ENCODE data around the gene MT1X.
A peak's percentile ranks its signal among the peaks of the same experiment; 100 is the strongest.
"Not testable (repeated sequence)": the region's sequence is repeated elsewhere in the genome, so short reads cannot be mapped to it uniquely, and the experiment has no call there.

Gene MT1X

GRCh38 chr16:56715126-56715525 lies 32.9 kb downstream of the MT1X start:
- DNase-seq: no peak

DNA sequence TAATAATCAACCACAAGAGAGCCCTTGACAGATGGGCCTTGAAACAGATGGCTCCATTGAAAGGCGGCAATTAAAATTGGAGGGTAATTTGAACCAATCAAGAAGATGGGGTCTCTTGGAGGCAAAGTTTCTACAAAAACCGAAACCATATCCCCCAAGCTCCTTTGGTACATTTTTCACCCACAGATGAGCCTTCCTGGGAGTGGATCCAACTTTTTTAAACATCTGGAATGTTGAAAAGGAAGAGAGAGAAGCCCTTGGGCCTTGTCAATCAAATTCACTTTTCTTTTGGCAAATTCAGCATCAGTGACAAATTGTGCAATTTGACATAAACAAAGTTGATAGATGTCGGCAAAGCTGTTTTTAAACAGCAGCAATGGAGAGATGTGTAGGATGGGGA lies 34.5 kb downstream of the MT1X start:
- DNase-seq: no peak

DNA sequence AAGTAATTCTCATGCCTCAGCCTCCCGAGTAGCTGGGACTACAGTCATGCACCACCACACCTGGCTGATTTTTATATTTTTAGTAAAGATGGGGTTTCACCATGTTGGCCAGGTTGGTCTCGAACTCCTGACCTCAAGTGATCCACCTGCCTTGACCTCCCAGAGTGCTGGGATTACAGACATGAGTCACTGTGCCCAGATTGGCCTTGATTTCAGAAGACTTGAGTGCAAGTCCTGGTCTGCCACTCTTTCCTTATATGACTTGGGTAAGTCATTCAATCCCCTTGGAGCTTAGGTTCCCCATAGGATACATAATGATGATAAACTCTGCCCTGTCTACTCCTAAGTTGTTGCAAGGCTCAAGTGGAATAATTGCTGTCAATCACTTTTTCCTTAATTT lies 35.3 kb downstream of the MT1X start:
- DNase-seq: not testable (repeated sequence)

DNA sequence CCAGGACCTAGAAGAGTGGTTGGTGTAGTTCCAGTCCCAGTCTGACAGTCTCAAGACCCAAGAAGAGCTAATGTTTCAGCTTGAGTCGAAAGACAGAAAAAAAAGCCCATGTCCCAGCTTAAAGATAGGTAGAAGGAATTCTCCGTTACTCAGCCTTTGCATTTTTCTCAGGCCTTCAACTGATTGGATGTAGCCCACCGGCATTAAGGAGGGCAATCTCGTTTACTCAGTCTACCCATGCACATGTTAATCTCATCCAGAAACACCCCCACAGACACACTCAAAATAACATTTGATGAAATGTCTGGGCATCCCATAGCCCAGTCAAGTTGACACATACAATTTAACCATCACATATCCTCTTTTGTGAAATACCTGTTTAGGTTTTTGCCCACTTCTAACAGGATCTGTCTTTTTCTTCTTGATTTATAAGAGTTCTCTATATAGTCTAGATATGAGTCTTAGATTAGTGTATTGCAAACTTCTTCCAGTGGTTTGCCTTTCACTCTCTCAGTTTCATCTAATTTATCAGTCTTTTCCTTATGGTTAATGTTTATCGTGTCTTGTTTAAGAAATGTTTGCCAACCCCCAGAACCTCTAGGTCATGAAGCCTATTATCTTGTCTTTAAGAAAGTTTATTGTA lies 40.1 kb downstream of the MT1X start:
- no peak for DNase-seq

GRCh38 chr16:56724191-56724590 lies 41.9 kb downstream of the MT1X start:
- DNase-seq: no peak

- no peak for DNase-seq
These were observed 44.0 kb downstream of the MT1X start for GRCh38 chr16:56726283-56726682.

- DNase-seq: no peak
These were observed 44.7 kb downstream of the MT1X start for GRCh38 chr16:56726926-56727325.

- no peak for DNase-seq
These were observed 45.8 kb downstream of the MT1X start for GRCh38 chr16:56728027-56728426.

- peak in 1 of 2 donors; percentile 3 for DNase-seq
These were observed 46.9 kb downstream of the MT1X start for GRCh38 chr16:56728980-56729734.

- DNase-seq: peak; percentile 89 to 91
These were observed 47.7 kb downstream of the MT1X start, which contains the start of gene NUP93 for GRCh38 chr16:56729735-56730662. Gene NUP93, plus strand, starts transcription at chr16:56730129. Its CDS starts 18,119 bp downstream, at chr16:56748248.

GRCh38 chr16:56732366-56732765 lies 50.1 kb downstream of the MT1X start:
- no peak for DNase-seq

DNA sequence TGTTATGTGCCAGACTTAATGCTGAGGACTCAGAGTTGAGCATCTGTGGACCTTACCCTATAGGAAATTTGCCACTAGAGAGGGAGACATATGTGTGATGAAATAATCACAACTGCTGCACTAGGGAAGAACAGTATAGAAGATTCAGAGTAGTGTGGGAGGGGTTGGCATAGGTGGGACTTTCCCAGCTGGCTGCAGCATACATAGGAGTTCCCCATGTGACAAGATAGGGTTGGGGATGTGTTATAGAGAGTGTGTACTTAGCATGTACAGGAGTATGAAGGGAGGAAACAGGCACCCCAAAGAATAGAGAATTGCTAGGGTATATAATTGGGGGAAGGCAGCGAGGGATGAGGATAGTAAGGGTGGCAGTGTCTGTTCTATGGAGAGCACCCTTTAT lies 50.6 kb downstream of the MT1X start:
- no peak for DNase-seq
